Muscle layer of colon (tissue), 2 donors: ENCODE data around the gene DIPK2B.

Source experiments
- H3K27ac ChIP-seq: one replicate; pipeline ENCODE4 v1.7.0; 2013; ENCODE audit warnings: low read depth, mild to moderate bottlenecking, low read length, moderate library complexity
- H3K27me3 ChIP-seq, 2 donors: one replicate each; pipeline ENCODE4 v1.7.0; 2013; ENCODE audit warnings: low read length in 2 of 2, mild to moderate bottlenecking in 2 of 2; ENCODE audit not compliant: insufficient read depth in 2 of 2, control insufficient read depth in 1 of 2
- H3K36me3 ChIP-seq: one replicate; pipeline ENCODE4 v1.7.0; 2013; ENCODE audit warnings: mild to moderate bottlenecking, low read length; ENCODE audit not compliant: insufficient read depth
- H3K4me1 ChIP-seq: one replicate; pipeline ENCODE4 v1.7.0; 2013; ENCODE audit warnings: mild to moderate bottlenecking, low read length; ENCODE audit not compliant: insufficient read depth
- H3K4me3 ChIP-seq, 2 donors: one replicate each; pipeline ENCODE4 v1.7.0; 2013; ENCODE audit warnings: low read length in 2 of 2, low read depth in 1 of 2, mild to moderate bottlenecking in 1 of 2, moderate library complexity in 1 of 2
- H3K9ac ChIP-seq: one replicate; pipeline ENCODE4 v1.7.0; 2013; ENCODE audit warnings: low read length
- H3K9me3 ChIP-seq: one replicate; pipeline ENCODE4 v1.7.0; 2013; ENCODE audit warnings: mild to moderate bottlenecking, low read length
- donor health status: abdominal sarcoma.
- donor health status: Adenocarcinoma of cecum.

Gene DIPK2B

GRCh38 chrX:45198301-45198700, 2.4 kb downstream of the DIPK2B start:
- H3K4me3 ChIP-seq, result no peak overlapping the region
- H3K27me3 ChIP-seq, result peaks cover 0 to 13% of the 10 kb centered on the region in 2 donors
- H3K4me1 ChIP-seq, result no peaks in the 10 kb centered on the region
- no peak overlapping the region for H3K9ac ChIP-seq
- no peaks in the 10 kb centered on the region for H3K9me3 ChIP-seq
- no peaks in the 10 kb centered on the region for H3K36me3 ChIP-seq
- H3K27ac ChIP-seq, result no peak overlapping the region

GRCh38 chrX:45196701-45197100, 4.0 kb downstream of the DIPK2B start:
- Histone ChIP-seq H3K4me1 (no peaks in the 10 kb centered on the region), H3K27ac (no peak overlapping the region), H3K4me3 (no peak overlapping the region), H3K27me3 (peaks cover 0 to 13% of the 10 kb centered on the region in 2 donors), H3K36me3 (no peaks in the 10 kb centered on the region), H3K9me3 (no peaks in the 10 kb centered on the region), H3K9ac (no peak overlapping the region)

- Histone ChIP-seq H3K27ac (no peak overlapping the region), H3K4me3 (no peak overlapping the region), H3K36me3 (no peaks in the 10 kb centered on the region), H3K9me3 (no peaks in the 10 kb centered on the region), H3K4me1 (no peaks in the 10 kb centered on the region), H3K9ac (no peak overlapping the region), H3K27me3 (no peaks in the 10 kb centered on the region)
Measured at GRCh38 chrX:45191820-45192409, 8.8 kb downstream of the DIPK2B start.

GRCh38 chrX:45191383-45191782, 9.3 kb downstream of the DIPK2B start:
- Histone ChIP-seq H3K9ac (no peak overlapping the region), H3K4me3 (no peak overlapping the region), H3K27ac (no peak overlapping the region), H3K9me3 (no peaks in the 10 kb centered on the region), H3K27me3 (no peaks in the 10 kb centered on the region), H3K36me3 (no peaks in the 10 kb centered on the region), H3K4me1 (no peaks in the 10 kb centered on the region)

- Histone ChIP-seq H3K9ac (no peak overlapping the region), H3K4me3 (peak overlapping the region in 1 of 2 donors; percentile 65)
Measured at GRCh38 chrX:45187731-45188130, 12.9 kb downstream of the DIPK2B start.

GRCh38 chrX:45186643-45187026, 14.0 kb downstream of the DIPK2B start:
- Histone ChIP-seq H3K4me3 (peak overlapping the region in 1 of 2 donors; percentile 65), H3K9me3 (no peaks in the 10 kb centered on the region), H3K27ac (no peak overlapping the region), H3K36me3 (no peaks in the 10 kb centered on the region), H3K9ac (peak overlapping the region; percentile 23), H3K27me3 (no peaks in the 10 kb centered on the region), H3K4me1 (no peaks in the 10 kb centered on the region)

More at GRCh38 chrX:45187731-45188130, 12.9 kb downstream of the DIPK2B start:
- no peaks in the 10 kb centered on the region for H3K36me3 ChIP-seq
- H3K27me3 ChIP-seq, result no peaks in the 10 kb centered on the region
- H3K27ac ChIP-seq, result no peak overlapping the region
- H3K9me3 ChIP-seq, result no peaks in the 10 kb centered on the region
- no peaks in the 10 kb centered on the region for H3K4me1 ChIP-seq

GRCh38 chrX:45184211-45184610, 16.5 kb downstream of the DIPK2B start:
- no peaks in the 10 kb centered on the region for H3K4me1 ChIP-seq
- H3K9ac ChIP-seq, result no peak overlapping the region
- H3K36me3 ChIP-seq, result no peaks in the 10 kb centered on the region
- no peaks in the 10 kb centered on the region for H3K27me3 ChIP-seq
- no peak overlapping the region for H3K27ac ChIP-seq
- H3K9me3 ChIP-seq, result peaks cover 2% of the 10 kb centered on the region
- H3K4me3 ChIP-seq, result no peak overlapping the region

GRCh38 chrX:45172890-45173289, 27.8 kb downstream of the DIPK2B start:
- no peaks in the 10 kb centered on the region for H3K36me3 ChIP-seq
- H3K4me1 ChIP-seq, result no peaks in the 10 kb centered on the region
- H3K27me3 ChIP-seq, result no peaks in the 10 kb centered on the region
- H3K4me3 ChIP-seq, result no peak overlapping the region
- no peak overlapping the region for H3K9ac ChIP-seq
- no peaks in the 10 kb centered on the region for H3K9me3 ChIP-seq
- H3K27ac ChIP-seq, result no peak overlapping the region

GRCh38 chrX:45166781-45167180, 33.9 kb downstream of the DIPK2B start:
- no peaks in the 10 kb centered on the region for H3K27me3 ChIP-seq
- H3K36me3 ChIP-seq, result no peaks in the 10 kb centered on the region
- H3K4me3 ChIP-seq, result no peak overlapping the region
- no peaks in the 10 kb centered on the region for H3K4me1 ChIP-seq
- H3K9me3 ChIP-seq, result no peaks in the 10 kb centered on the region
- H3K9ac ChIP-seq, result no peak overlapping the region
- no peak overlapping the region for H3K27ac ChIP-seq

GRCh38 chrX:45165726-45166125, 35.0 kb downstream of the DIPK2B start:
- H3K36me3 ChIP-seq, result no peaks in the 10 kb centered on the region
- no peak overlapping the region for H3K27ac ChIP-seq
- no peak overlapping the region for H3K9ac ChIP-seq
- H3K27me3 ChIP-seq, result no peaks in the 10 kb centered on the region
- H3K4me1 ChIP-seq, result no peaks in the 10 kb centered on the region
- H3K4me3 ChIP-seq, result no peak overlapping the region
- no peaks in the 10 kb centered on the region for H3K9me3 ChIP-seq

GRCh38 chrX:45164995-45165394, 35.7 kb downstream of the DIPK2B start:
- no peaks in the 10 kb centered on the region for H3K4me1 ChIP-seq
- H3K27me3 ChIP-seq, result peaks cover 0 to 4% of the 10 kb centered on the region in 2 donors
- H3K4me3 ChIP-seq, result no peak overlapping the region
- no peak overlapping the region for H3K27ac ChIP-seq
- H3K9ac ChIP-seq, result no peak overlapping the region
- H3K36me3 ChIP-seq, result no peaks in the 10 kb centered on the region
- H3K9me3 ChIP-seq, result no peaks in the 10 kb centered on the region

GRCh38 chrX:45164021-45164621, 36.6 kb downstream of the DIPK2B start:
- Histone ChIP-seq H3K36me3 (no peaks in the 10 kb centered on the region), H3K27ac (no peak overlapping the region), H3K9me3 (no peaks in the 10 kb centered on the region), H3K4me1 (no peaks in the 10 kb centered on the region), H3K27me3 (peaks cover 0 to 4% of the 10 kb centered on the region in 2 donors), H3K4me3 (no peak overlapping the region), H3K9ac (no peak overlapping the region)
